IMR-90 (cell line): ENCODE data around the gene CDH13. TPM values are rescaled to one million over a fixed set of nuclear protein-coding genes. Genes with fewer than 3 reads are reported as not detected.

Experiments
- ATAC-seq: fragments of 200-7000 bp; cut with Tn5 transposase; 2 replicates; pipeline ENCODE4 v1.9.1; 2020; ENCODE audit warnings: low read depth, mild to moderate bottlenecking, moderate library complexity
- BruUV-seq: library from RNA; stranded (reverse); fragments of 400-500 nt; replicated peaks from 2 replicates; lab custom pipeline; 2021; lab: Mats Ljungman, UMichigan
- CTCF ChIA-PET: fragments of 300-600 bp; formaldehyde crosslinking; extraction: SDS; loops from one replicate; lab custom pipeline; 2021; ENCODE audit warnings: antibody characterized with exemption; lab: Yijun Ruan, JAX
- POLR2A ChIA-PET: fragments of 300-600 bp; sonication (Branson Sonifier 250); formaldehyde crosslinking; loops from one replicate; lab custom pipeline; 2022; ENCODE audit warnings: antibody characterized with exemption; ENCODE audit not compliant: unreplicated experiment; lab: Charles Lee
- DNase-seq: peaks from one replicate; pipeline ENCODE4 v3.0.0; 2013
- H2AFZ ChIP-seq: replicated peaks from 2 replicates; pipeline ENCODE3; 2013; ENCODE audit warnings: low read length, mild to moderate bottlenecking; ENCODE audit not compliant: poor library complexity
- H2AK5ac ChIP-seq: 2 replicates; pipeline ENCODE4 v1.6.1; 2013; ENCODE audit warnings: low read depth, low read length, inconsistent platforms
- H2AK9ac ChIP-seq: replicated peaks from 2 replicates; pipeline ENCODE3; 2013; ENCODE audit warnings: mild to moderate bottlenecking, low read depth, low read length, moderate library complexity; ENCODE audit not compliant: poor library complexity
- H2BK120ac ChIP-seq: 2 replicates; pipeline ENCODE4 v1.6.1; 2013; ENCODE audit warnings: low read depth, low read length, inconsistent platforms
- H2BK15ac ChIP-seq: 3 replicates; pipeline ENCODE4 v1.6.1; 2013; ENCODE audit warnings: low read depth, low read length, inconsistent platforms
- H2BK20ac ChIP-seq: 2 replicates; pipeline ENCODE4 v1.6.1; 2013; ENCODE audit warnings: low read depth, mild to moderate bottlenecking, inconsistent platforms, low read length, moderate library complexity
- H2BK5ac ChIP-seq: 2 replicates; pipeline ENCODE4 v1.6.1; 2013; ENCODE audit warnings: mild to moderate bottlenecking, low read depth, low read length, inconsistent platforms; ENCODE audit not compliant: poor library complexity, severe bottlenecking
- H3K14ac ChIP-seq: replicated peaks from 2 replicates; pipeline ENCODE4 v1.6.1; 2013; ENCODE audit warnings: low read depth, low read length, inconsistent platforms
- H3K18ac ChIP-seq: 2 replicates; pipeline ENCODE4 v1.6.1; 2013; ENCODE audit warnings: low read depth, low read length, control low read depth
- H3K23ac ChIP-seq: 2 replicates; pipeline ENCODE4 v1.6.1; 2013; ENCODE audit warnings: low read depth, low read length, inconsistent platforms
- H3K27ac ChIP-seq: 2 replicates; pipeline ENCODE4 v1.5.1; 2013; ENCODE audit warnings: mild to moderate bottlenecking, control low read depth, low read length; ENCODE audit not compliant: insufficient read depth
- H3K27me3 ChIP-seq: 2 replicates; pipeline ENCODE4 v1.6.1; 2013; ENCODE audit warnings: low read length; ENCODE audit not compliant: control insufficient read depth, insufficient read depth
- H3K36me3 ChIP-seq: 2 replicates; pipeline ENCODE4 v1.6.1; 2013; ENCODE audit warnings: low read length, mixed read lengths; ENCODE audit not compliant: control insufficient read depth, insufficient read depth
- H3K4ac ChIP-seq: 2 replicates; pipeline ENCODE4 v1.6.1; 2013; ENCODE audit warnings: low read depth, low read length, inconsistent platforms
- H3K4me1 ChIP-seq: 2 replicates; pipeline ENCODE4 v1.6.1; 2013; ENCODE audit warnings: low read length, mixed read lengths; ENCODE audit not compliant: control insufficient read depth, insufficient read depth
- H3K4me2 ChIP-seq: 2 replicates; pipeline ENCODE4 v1.6.1; 2013; ENCODE audit warnings: low read depth, mild to moderate bottlenecking, control low read depth, low read length, moderate library complexity
- H3K4me3 ChIP-seq: 2 replicates; pipeline ENCODE4 v1.5.1; 2013; ENCODE audit warnings: low read depth, mild to moderate bottlenecking, control low read depth, low read length, moderate library complexity; ENCODE audit not compliant: insufficient read depth
- H3K56ac ChIP-seq: 2 replicates; pipeline ENCODE4 v1.6.1; 2013; ENCODE audit warnings: low read length, inconsistent platforms; ENCODE audit not compliant: insufficient read depth; ENCODE audit errors: extremely low read depth
- H3K79me1 ChIP-seq, 2 experiments: 2 replicates each; pipeline ENCODE4 v1.6.1; 2013; ENCODE audit warnings: low read length in 2 of 2, inconsistent platforms in 1 of 2, low read depth in 1 of 2
- H3K9ac ChIP-seq: 2 replicates; pipeline ENCODE4 v1.6.1; 2013; ENCODE audit warnings: low read depth, low read length, control low read depth
- H3K9me1 ChIP-seq: 2 replicates; pipeline ENCODE4 v1.6.1; 2013; ENCODE audit warnings: low read length, inconsistent platforms; ENCODE audit not compliant: insufficient read depth
- H3K9me3 ChIP-seq: 2 replicates; pipeline ENCODE4 v1.6.1; 2013; ENCODE audit warnings: low read length; ENCODE audit not compliant: control insufficient read depth, insufficient read depth
- H4K20me1 ChIP-seq: 2 replicates; pipeline ENCODE4 v1.6.1; 2013; ENCODE audit warnings: low read length, inconsistent platforms; ENCODE audit not compliant: insufficient read depth
- H4K5ac ChIP-seq: 2 replicates; pipeline ENCODE4 v1.6.1; 2013; ENCODE audit warnings: mild to moderate bottlenecking, low read depth, low read length, control low read depth
- H4K8ac ChIP-seq, 2 experiments: 2 replicates each; pipeline ENCODE4 v1.6.1; 2013; ENCODE audit warnings: low read depth in 2 of 2, low read length in 2 of 2, control low read depth in 1 of 2, inconsistent platforms in 1 of 2
- H4K91ac ChIP-seq: 2 replicates; pipeline ENCODE4 v1.6.1; 2013; ENCODE audit warnings: low read depth, low read length, inconsistent platforms; ENCODE audit not compliant: insufficient read depth
- BHLHE40 ChIP-seq: fragments of 150-350 bp; IDR thresholded peaks from 2 replicates; pipeline ENCODE4 v1.6.1; 2016; ENCODE audit warnings: mild to moderate bottlenecking, low read depth, low read length
- CHD1 ChIP-seq: IDR thresholded peaks from 2 replicates; pipeline ENCODE4 v1.6.1; 2012; ENCODE audit warnings: low read depth, low read length, improper control_type of control experiment
- WGBS, 2 experiments: methylation state at CpG; one replicate each; pipeline versions ENCODE4 v1.1.5 to v1.1.7; 2013; ENCODE audit warnings: missing lambda C conversion rate in 2 of 2; ENCODE audit not compliant: insufficient read length in 1 of 2; ENCODE audit errors: extremely low coverage in 2 of 2; 5-methylcytosine and 5-hydroxymethylcytosine counted together
- dilution Hi-C: fragments of 300-500 bp; cut with HindIII; formaldehyde crosslinking; loops from one replicate; pipeline ENCODE4 v1.14.3; 2018; ENCODE audit warnings: low sequenced_read_pairs; ENCODE audit not compliant: unreplicated experiment
- in situ Hi-C: fragments of 300-500 bp; cut with MboI; formaldehyde crosslinking; loops from 3 replicates; pipeline ENCODE4 v1.14.3; 2019; ENCODE audit warnings: low sequenced_read_pairs, inconsistent platforms, mixed read lengths
- intact Hi-C: fragments of 100-400 bp; cut with micrococcal nuclease; formaldehyde crosslinking; loops from 2 replicates; pipeline ENCODE4 v1.10.0; 2022
- polyA plus RNA-seq, 3 experiments: library from polyadenylated mRNA; depleted of rRNA; stranded (reverse); fragments of >200 nt; gene quantifications; 2 replicates each; pipeline ENCODE4 v1.2.3, GENCODE V29; 2012; ENCODE audit warnings: low replicate concordance in 1 of 3
- total RNA-seq: library from RNA; depleted of rRNA; stranded (reverse); fragments of >200 nt; gene quantifications from 2 replicates; pipeline ENCODE4 v1.2.3, GENCODE V29; 2012

CDH13 gene
- total and polyA plus RNA-seq, 2 of the 4 experiments (the other 2 are of a cell fraction): 61.6 to 74.7 TPM

DNA sequence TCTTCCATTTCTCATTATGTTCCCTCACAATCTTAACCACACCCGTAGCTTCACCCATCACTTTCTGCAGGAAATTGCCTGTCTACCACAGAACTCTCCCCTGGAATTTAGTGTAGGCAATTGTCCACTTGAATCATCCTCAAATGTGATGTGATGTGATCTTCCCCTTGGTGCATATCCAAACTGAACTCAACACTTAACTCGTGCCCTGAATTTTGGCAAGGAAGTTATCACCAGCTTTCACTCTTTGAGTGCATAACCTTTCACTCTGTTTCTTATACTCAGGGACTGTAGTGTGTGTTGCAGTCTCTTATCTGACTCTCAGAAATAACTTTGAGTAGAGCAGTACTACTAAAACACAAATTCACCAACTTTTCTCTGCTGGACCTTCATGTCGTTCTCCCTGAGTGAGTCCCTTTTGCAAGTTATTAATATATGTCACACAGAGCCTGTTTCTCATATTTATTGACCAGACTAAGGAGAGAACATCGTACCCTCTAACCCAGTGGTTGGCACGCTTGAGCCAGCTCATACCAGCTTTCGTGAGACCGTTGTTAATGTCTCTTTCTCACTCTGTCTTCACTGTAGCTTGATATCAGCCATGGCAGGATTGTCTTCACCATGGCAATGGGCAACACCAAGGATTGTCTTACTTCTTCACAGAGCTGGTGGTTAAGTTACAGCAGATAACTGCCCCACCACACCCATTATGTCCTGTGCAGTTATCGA lies 622.1 kb downstream of the CDH13 start:
- Histone ChIP-seq H3K4me3 (no peak overlapping the region), H3K9me1 (0 out of 2 replicates have a peak, but pooled peaks cover 4% of the 10 kb centered on the region), H2BK120ac (no peak overlapping the region), H2AFZ (no peak overlapping the region), H4K91ac (no peak overlapping the region), H3K79me1 (no peaks in the 10 kb centered on the region; a peak in 1 of 4 replicates), H2AK5ac (no peak overlapping the region), H3K14ac (no peak overlapping the region), H3K27me3 (no peaks in the 10 kb centered on the region), H3K36me3 (no peaks in the 10 kb centered on the region), H4K8ac (no peak overlapping the region), H2BK15ac (no peak overlapping the region), H3K4ac (no peak overlapping the region), H2BK20ac (no peak overlapping the region), H2AK9ac (no peak overlapping the region), H3K9me3 (no peaks in the 10 kb centered on the region), H3K56ac (no peak overlapping the region), H3K4me2 (no peak overlapping the region), H4K20me1 (no peaks in the 10 kb centered on the region), H3K23ac (no peak overlapping the region), H2BK5ac (no peak overlapping the region), H3K4me1 (no peaks in the 10 kb centered on the region), H3K18ac (no peak overlapping the region), H3K9ac (no peak overlapping the region), H3K27ac (no peak overlapping the region), H4K5ac (no peak overlapping the region)
- DNase-seq (no peak), ATAC-seq (no peak)
- CTCF ChIA-PET: interaction anchor here (0.7 kb wide), 1 partner anchor 41 kb away, joined by 3 read pairs; no protein-coding TSS in a partner anchor
- 84 to 100% methylated on average over 1 to 6 of the region's 8 CpGs for WGBS, 2 experiments
- TF ChIP-seq BHLHE40 (no peak), CHD1 (no peak)
- POLR2A ChIA-PET: no interaction called here
- no TSS peak for BruUV-seq
- in situ Hi-C loops (no loop called here), intact Hi-C loops (no loop called here), dilution Hi-C loops (no loop called here)
